ENCODE data around the gene RUNX3. TPM values are rescaled to one million over a fixed set of nuclear protein-coding genes. Genes with fewer than 3 reads are reported as not detected.
A peak's percentile ranks its signal among the peaks of the same experiment; 100 is the strongest.

RUNX3 gene
- total RNA-seq, 1 experiment from 2014 or later: 22.6 TPM

- TF ChIP-seq ELF1 (IDR thresholded peaks at IDR 0.05; ENCODE audit: borderline replicate concordance, low read depth) (no peak), YY1 (IDR thresholded peaks at IDR 0.05; ENCODE audit: extremely low read depth, insufficient replicate concordance, low read depth, low read length) (no peak), EZH2phosphoT487 (IDR thresholded peaks at IDR 0.05; ENCODE audit: borderline replicate concordance) (no peak), SIN3A (IDR thresholded peaks at IDR 0.05; ENCODE audit: low read depth) (no peak), ZFX (IDR thresholded peaks at IDR 0.05) (no peak), POLR2A (IDR thresholded peaks at IDR 0.05; ENCODE audit: borderline replicate concordance, extremely low read depth, insufficient read depth, insufficient read length) (no peak), ZNF274 (IDR thresholded peaks at IDR 0.05; ENCODE audit: low read depth, low read length) (no peak), SRF (IDR thresholded peaks at IDR 0.05; ENCODE audit: low read depth) (no peak), CEBPB (IDR thresholded peaks at IDR 0.05; ENCODE audit: low read depth) (no peak), TCF7L2 (IDR thresholded peaks at IDR 0.05; ENCODE audit: borderline replicate concordance, extremely low read depth, insufficient read depth, insufficient read length) (no peak), SP1 (IDR thresholded peaks at IDR 0.05; ENCODE audit: low read depth) (no peak), JUND (IDR thresholded peaks at IDR 0.05) (no peak)
- TF ChIP-seq, protein P1, sequence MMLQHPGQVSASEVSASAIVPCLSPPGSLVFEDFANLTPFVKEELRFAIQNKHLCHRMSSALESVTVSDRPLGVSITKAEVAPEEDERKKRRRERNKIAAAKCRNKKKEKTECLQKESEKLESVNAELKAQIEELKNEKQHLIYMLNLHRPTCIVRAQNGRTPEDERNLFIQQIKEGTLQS (IDR thresholded peaks at IDR 0.05): no peak
- TF ChIP-seq, protein P2, sequence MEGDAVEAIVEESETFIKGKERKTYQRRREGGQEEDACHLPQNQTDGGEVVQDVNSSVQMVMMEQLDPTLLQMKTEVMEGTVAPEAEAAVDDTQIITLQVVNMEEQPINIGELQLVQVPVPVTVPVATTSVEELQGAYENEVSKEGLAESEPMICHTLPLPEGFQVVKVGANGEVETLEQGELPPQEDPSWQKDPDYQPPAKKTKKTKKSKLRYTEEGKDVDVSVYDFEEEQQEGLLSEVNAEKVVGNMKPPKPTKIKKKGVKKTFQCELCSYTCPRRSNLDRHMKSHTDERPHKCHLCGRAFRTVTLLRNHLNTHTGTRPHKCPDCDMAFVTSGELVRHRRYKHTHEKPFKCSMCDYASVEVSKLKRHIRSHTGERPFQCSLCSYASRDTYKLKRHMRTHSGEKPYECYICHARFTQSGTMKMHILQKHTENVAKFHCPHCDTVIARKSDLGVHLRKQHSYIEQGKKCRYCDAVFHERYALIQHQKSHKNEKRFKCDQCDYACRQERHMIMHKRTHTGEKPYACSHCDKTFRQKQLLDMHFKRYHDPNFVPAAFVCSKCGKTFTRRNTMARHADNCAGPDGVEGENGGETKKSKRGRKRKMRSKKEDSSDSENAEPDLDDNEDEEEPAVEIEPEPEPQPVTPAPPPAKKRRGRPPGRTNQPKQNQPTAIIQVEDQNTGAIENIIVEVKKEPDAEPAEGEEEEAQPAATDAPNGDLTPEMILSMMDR (IDR thresholded peaks at IDR 0.05 in 2 of 3, conservative IDR thresholded peaks at IDR 0.05 in 1 of 3; ENCODE audit: borderline replicate concordance in 1 of 3, insufficient read depth in 1 of 3, low read depth in 2 of 3, low read length in 2 of 3): no peak
- intact Hi-C loops (cut with micrococcal nuclease): no loop called here
- Histone ChIP-seq H3K4me1 (ENCODE audit: control insufficient read depth in 1 of 2, insufficient read depth in 2 of 2, low read length in 2 of 2) (peaks cover 10 to 34% of the 10 kb centered on the region in 2 experiments), H3K9ac (ENCODE audit: low read length) (no peak overlapping the region), H4K20me1 (ENCODE audit: insufficient read depth) (no peaks in the 10 kb centered on the region; the same call in 1 of the 2 replicates), H3K36me3 (ENCODE audit: control insufficient read depth in 1 of 2, insufficient read depth in 2 of 2, low read length in 2 of 2) (no peaks in the 10 kb centered on the region), H3K27me3 (ENCODE audit: insufficient read depth, low read length) (no peaks in the 10 kb centered on the region), H3K4me3 (replicated peaks in 1 of 2; ENCODE audit: low read depth in 1 of 2, low read length in 2 of 2) (no peak overlapping the region), H3K4me2 (ENCODE audit: low read length) (peak overlapping the region; percentile 84; the same call in 1 of the 2 replicates), H3K9me3 (ENCODE audit: control insufficient read depth in 1 of 2, insufficient read depth in 1 of 2, low read depth in 1 of 2, low read length in 2 of 2) (no peaks in the 10 kb centered on the region), H2AFZ (ENCODE audit: low read depth, low read length, poor library complexity, severe bottlenecking) (no peak overlapping the region), H3K27ac (ENCODE audit: low read depth, low read length) (no peak overlapping the region), H3K79me2 (ENCODE audit: insufficient read depth, low read length) (peaks cover 18% of the 10 kb centered on the region), H3K9me2 (ENCODE audit: insufficient read depth) (no peaks in the 10 kb centered on the region)
- RAD21 ChIA-PET (ENCODE audit: low non-redundant PET in 1 of 2, low total read pairs in 2 of 2, uncharacterized antibody in 2 of 2, unreplicated experiment in 2 of 2): no interaction called here
- POLR2A ChIA-PET: no interaction called here
- CTCF ChIA-PET: no interaction called here
- no peak for DNase-seq (ENCODE audit: low read depth, low spot score)
- BruUV-seq (replicated peaks): no TSS peak
- no peak for ATAC-seq
These were observed 1.0 kb upstream of the RUNX3 start for GRCh38 chr1:24931146-24931467.
